H1 (cell line): Measurements from ENCODE around the gene PDP2. TPM values are rescaled to one million over a fixed set of nuclear protein-coding genes. Genes with fewer than 3 reads are reported as not detected.

Source experiments
- CTCF ChIA-PET: fragments of 300-600 bp; sonication (Branson Sonifier 250); formaldehyde crosslinking; loops from one replicate; lab custom pipeline; 2021; ENCODE audit not compliant: partially characterized antibody; lab: Charles Lee
- POLR2A ChIA-PET: fragments of 300-600 bp; sonication (Branson Sonifier 250); formaldehyde crosslinking; loops from one replicate; lab custom pipeline; 2021; ENCODE audit warnings: inconsistent platforms; ENCODE audit not compliant: partially characterized antibody; lab: Charles Lee
- DNase-seq, 2 experiments: peaks; one replicate each; pipeline versions ENCODE4 v3.0.0 to v3.0.0-alpha.2; 2010 to 2022; ENCODE audit warnings: low spot score in 2 of 2, low read depth in 1 of 2, mixed read lengths in 1 of 2
- FAIRE-seq: peaks from 2 replicates; lab custom pipeline; 2011; peaks lifted over from hg19 to GRCh38; lab: Jason Lieb, UNC
- H2AFZ ChIP-seq: 2 replicates; pipeline ENCODE4 v1.8.1; 2012; ENCODE audit warnings: low read length, inconsistent platforms
- H2AK5ac ChIP-seq: 2 replicates; pipeline ENCODE4 v1.6.1; 2013; ENCODE audit warnings: low read depth, low read length
- H2BK120ac ChIP-seq: replicated peaks from 2 replicates; pipeline ENCODE3; 2013; ENCODE audit warnings: low read depth, low read length, inconsistent platforms
- H2BK12ac ChIP-seq: 2 replicates; pipeline ENCODE4 v1.6.1; 2013; ENCODE audit warnings: low read depth, low read length
- H2BK15ac ChIP-seq: 2 replicates; pipeline ENCODE4 v1.6.1; 2013; ENCODE audit warnings: low read length
- H2BK20ac ChIP-seq: 2 replicates; pipeline ENCODE4 v1.6.1; 2013; ENCODE audit warnings: low read length
- H2BK5ac ChIP-seq: 2 replicates; pipeline ENCODE4 v1.6.1; 2013; ENCODE audit warnings: low read depth, low read length
- H3K14ac ChIP-seq: 2 replicates; pipeline ENCODE4 v1.6.1; 2013; ENCODE audit warnings: inconsistent platforms; ENCODE audit not compliant: insufficient read length
- H3K18ac ChIP-seq: 2 replicates; pipeline ENCODE4 v1.6.1; 2013; ENCODE audit warnings: low read length; ENCODE audit errors: extremely low read depth
- H3K23ac ChIP-seq: 2 replicates; pipeline ENCODE4 v1.6.1; 2013; ENCODE audit warnings: inconsistent platforms; ENCODE audit not compliant: insufficient read length
- H3K23me2 ChIP-seq: 2 replicates; pipeline ENCODE4 v1.6.1; 2013; ENCODE audit warnings: low read depth, low read length
- H3K27ac ChIP-seq: 2 replicates; pipeline ENCODE4 v1.6.1; 2011; ENCODE audit warnings: low read depth, low read length, inconsistent platforms
- H3K27me3 ChIP-seq, 4 experiments: replicated peaks in 1 of 4; 1 replicate in 1 of 4; 2 replicates in 3 of 4; pipeline versions ENCODE4 v1.6.1 to v1.8.1; 2011 to 2013; ENCODE audit warnings: low read length in 3 of 4, mild to moderate bottlenecking in 3 of 4, inconsistent platforms in 2 of 4, mixed read lengths in 2 of 4, moderate library complexity in 1 of 4; ENCODE audit not compliant: control insufficient read depth in 3 of 4, insufficient read depth in 3 of 4; ENCODE audit errors: extremely low read depth in 1 of 4
- H3K36me3 ChIP-seq, 4 experiments: 2 replicates each; pipeline versions ENCODE4 v1.6.1 to v1.8.1; 2011 to 2013; ENCODE audit warnings: mild to moderate bottlenecking in 4 of 4, low read length in 3 of 4, moderate library complexity in 2 of 4, control low read depth in 1 of 4, inconsistent platforms in 1 of 4; ENCODE audit not compliant: insufficient read depth in 4 of 4, control insufficient read depth in 2 of 4
- H3K4ac ChIP-seq: replicated peaks from 2 replicates; pipeline ENCODE3; 2013; ENCODE audit warnings: low read length, low read depth, mixed read lengths, inconsistent platforms; ENCODE audit not compliant: insufficient read length
- H3K4me1 ChIP-seq, 4 experiments: replicated peaks in 1 of 4; 1 replicate in 1 of 4; 2 replicates in 3 of 4; pipeline versions ENCODE4 v1.6.1 to v1.8.1; 2011 to 2013; ENCODE audit warnings: low read length in 3 of 4, inconsistent platforms in 2 of 4, mixed read lengths in 1 of 4; ENCODE audit not compliant: insufficient read depth in 4 of 4, control insufficient read depth in 3 of 4
- H3K4me2 ChIP-seq, 2 experiments: 2 replicates each; pipeline versions ENCODE4 v1.6.1 to v1.8.1; 2011 to 2013; ENCODE audit warnings: low read depth in 2 of 2, low read length in 2 of 2, control low read depth in 1 of 2, inconsistent platforms in 1 of 2, mild to moderate bottlenecking in 1 of 2; ENCODE audit not compliant: insufficient read depth in 1 of 2
- H3K4me3 ChIP-seq, 4 experiments: fragments of 200-600, 300-600 bp in 1 of 4; sonication (generic), shearing (Covaris generic), sonication (Bioruptor Twin) in 1 of 4; 2 replicates each; pipeline versions ENCODE4 v1.5.1 to v1.8.1; 2011 to 2016; ENCODE audit warnings: low read length in 4 of 4, low read depth in 3 of 4, control low read depth in 2 of 4, inconsistent platforms in 2 of 4, mild to moderate bottlenecking in 2 of 4, mixed read lengths in 1 of 4, moderate library complexity in 1 of 4; ENCODE audit not compliant: insufficient read depth in 2 of 4; ENCODE audit errors: extremely low read depth in 1 of 4
- H3K56ac ChIP-seq: replicated peaks from 2 replicates; pipeline ENCODE3; 2013; ENCODE audit warnings: low read depth, mild to moderate bottlenecking, mixed read lengths, low read length, inconsistent platforms; ENCODE audit not compliant: insufficient read length
- H3K79me1 ChIP-seq: 2 replicates; pipeline ENCODE4 v1.6.1; 2013; ENCODE audit warnings: low read depth, low read length, control low read depth
- H3K79me2 ChIP-seq, 2 experiments: 2 replicates each; pipeline versions ENCODE4 v1.6.1 to v1.8.1; 2012 to 2013; ENCODE audit warnings: low read length in 2 of 2, mild to moderate bottlenecking in 2 of 2, inconsistent platforms in 1 of 2; ENCODE audit not compliant: insufficient read depth in 2 of 2, control insufficient read depth in 1 of 2
- H3K9ac ChIP-seq, 4 experiments: replicated peaks in 1 of 4; 1 replicate in 1 of 4; 2 replicates in 3 of 4; pipeline versions ENCODE4 v1.6.1 to v1.8.1; 2011 to 2013; ENCODE audit warnings: low read depth in 3 of 4, low read length in 3 of 4, control low read depth in 2 of 4, mild to moderate bottlenecking in 2 of 4, moderate library complexity in 2 of 4, inconsistent platforms in 1 of 4; ENCODE audit errors: extremely low read depth in 1 of 4
- H3K9me3 ChIP-seq, 2 experiments: 2 replicates each; pipeline versions ENCODE4 v1.6.1 to v1.8.1; 2012 to 2013; ENCODE audit warnings: mild to moderate bottlenecking in 2 of 2, moderate library complexity in 2 of 2, control low read depth in 1 of 2, inconsistent platforms in 1 of 2, low read depth in 1 of 2, low read length in 1 of 2, mixed read lengths in 1 of 2; ENCODE audit not compliant: insufficient read depth in 2 of 2
- H4K20me1 ChIP-seq, 2 experiments: replicated peaks in 1 of 2; 2 replicates each; pipeline versions ENCODE3 to v1.8.1; 2011 to 2013; ENCODE audit warnings: inconsistent platforms in 2 of 2, low read length in 2 of 2, mild to moderate bottlenecking in 1 of 2; ENCODE audit not compliant: insufficient read depth in 2 of 2, control insufficient read depth in 1 of 2
- H4K5ac ChIP-seq: 2 replicates; pipeline ENCODE4 v1.6.1; 2013; ENCODE audit warnings: low read length, low read depth, mixed read lengths, inconsistent platforms; ENCODE audit not compliant: insufficient read length
- H4K8ac ChIP-seq: 2 replicates; pipeline ENCODE4 v1.8.0; 2013; ENCODE audit warnings: mild to moderate bottlenecking, moderate library complexity, low read length, inconsistent platforms; ENCODE audit not compliant: insufficient read depth; ENCODE audit errors: extremely low read depth
- H4K91ac ChIP-seq: replicated peaks from 2 replicates; pipeline ENCODE3; 2013; ENCODE audit warnings: low read length, mixed read lengths, inconsistent platforms; ENCODE audit not compliant: insufficient read length
- CREB1 ChIP-seq: IDR thresholded peaks from 2 replicates; pipeline ENCODE4 v1.6.1; 2012; ENCODE audit warnings: inconsistent platforms
- SAP30 ChIP-seq: fragments of 300-600 bp; sonication (generic); IDR thresholded peaks from 2 replicates; pipeline ENCODE4 v1.7.1; 2012; ENCODE audit warnings: low read length, moderate library complexity, mild to moderate bottlenecking, inconsistent platforms; ENCODE audit not compliant: insufficient read depth, insufficient replicate concordance
- WGBS, 2 experiments: shearing (Covaris generic) in 1 of 2; methylation state at CpG; one replicate each; pipeline versions ENCODE4 v1.1.6 to v1.1.7; 2013 to 2015; ENCODE audit warnings: low lambda C conversion rate in 2 of 2, mixed read lengths in 2 of 2, inconsistent platforms in 1 of 2, low coverage in 1 of 2, missing lambda C conversion rate in 1 of 2; ENCODE audit not compliant: insufficient replicate concordance in 2 of 2, insufficient coverage in 1 of 2, insufficient read length in 1 of 2; ENCODE audit errors: extremely low coverage in 1 of 2, missing lambda C conversion rate in 1 of 2; 5-methylcytosine and 5-hydroxymethylcytosine counted together
- polyA plus RNA-seq, 7 experiments: library from polyadenylated mRNA; depleted of rRNA in 3 of 7; stranded (reverse) in 5 of 7; unstranded in 2 of 7; fragments of >200 nt in 5 of 7; fragments of 200-250 nt in 2 of 7; gene quantifications; 1 replicate in 5 of 7; 2 replicates in 1 of 7; 4 replicates in 1 of 7; pipeline versions ENCODE4 v1.2.1 to v1.2.3, GENCODE V29; 2011 to 2013; ENCODE audit warnings: missing spikeins in 2 of 7, mixed read lengths in 2 of 7
- total RNA-seq: library from RNA; stranded (reverse); fragmentation: NEBNext Ultra II Directional; extraction: Animal tissue kit (Norgen Biotek cat#: 25700); gene quantifications from 2 replicates; pipeline ENCODE4 v1.2.1, GENCODE V29; 2021

Gene PDP2
- total and polyA plus RNA-seq, 2 of the 8 experiments (the other 6 are each of a cell fraction or from before 2014, with no cell fraction given) = 11.7 to 36.5 TPM

GRCh38 chr16:66850115-66850815, 30.1 kb upstream of the PDP2 start:
- H4K91ac ChIP-seq = no peak overlapping the region
- peaks cover 7 to 19% (median 12%) of the 10 kb centered on the region in 4 experiments for H3K27me3 ChIP-seq
- no peak overlapping the region for H3K14ac ChIP-seq
- peaks cover 0 to 3% of the 10 kb centered on the region in 2 experiments for H4K20me1 ChIP-seq
- no peak overlapping the region for H2BK120ac ChIP-seq
- no peaks in the 10 kb centered on the region for H3K9me3 ChIP-seq
- no peak overlapping the region for H3K23ac ChIP-seq
- no peak overlapping the region for H4K5ac ChIP-seq
- H2BK20ac ChIP-seq = no peak overlapping the region
- H3K23me2 ChIP-seq = no peaks in the 10 kb centered on the region
- no peaks in the 10 kb centered on the region for H3K36me3 ChIP-seq
- WGBS, 2 experiments = 87% methylated on average over 10 of the region's 14 CpGs; no CpG with 5 or more reads in 1 of the 2 experiments
- no peak overlapping the region for H3K18ac ChIP-seq
- H3K79me1 ChIP-seq = no peaks in the 10 kb centered on the region
- CTCF ChIA-PET = interaction anchor here (0.6 to 13.4 kb wide), 10 partner anchors 10 to 124 kb away, joined by 3 to 162 read pairs (median 4); partner anchors contain the start of genes NAE1 and PDP2
- peaks cover 0 to 2% (median 0%) of the 10 kb centered on the region in 4 experiments; a peak in 1 of 7 replicates for H3K4me1 ChIP-seq
- POLR2A ChIA-PET = interaction anchor here (1.1 to 2.0 kb wide), 3 partner anchors 9 to 20 kb away, joined by 4 to 6 read pairs (median 4); partner anchors contain the start of gene NAE1
- no peaks in the 10 kb centered on the region for H3K79me2 ChIP-seq
- no peak overlapping the region for H3K4me3 ChIP-seq
- no peak overlapping the region for H3K9ac ChIP-seq
- no peak for FAIRE-seq
- no peak overlapping the region for H2BK15ac ChIP-seq
- no peak overlapping the region for H2AFZ ChIP-seq
- H3K4ac ChIP-seq = no peak overlapping the region
- TF ChIP-seq CREB1 (no peak), SAP30 (no peak)
- TF ChIP-seq, all 59 proteins: peak for 0
- Histone ChIP-seq H2BK5ac (no peak overlapping the region), H2BK12ac (no peak overlapping the region), H3K56ac (no peak overlapping the region), H3K27ac (no peak overlapping the region), H2AK5ac (no peak overlapping the region), H3K4me2 (no peak overlapping the region), H4K8ac (no peak overlapping the region)
- DNase-seq = no peak
